ENCODE results near the gene PLCG2.
A peak's percentile ranks its signal among the peaks of the same experiment; 100 is the strongest.

Gene PLCG2

DNA sequence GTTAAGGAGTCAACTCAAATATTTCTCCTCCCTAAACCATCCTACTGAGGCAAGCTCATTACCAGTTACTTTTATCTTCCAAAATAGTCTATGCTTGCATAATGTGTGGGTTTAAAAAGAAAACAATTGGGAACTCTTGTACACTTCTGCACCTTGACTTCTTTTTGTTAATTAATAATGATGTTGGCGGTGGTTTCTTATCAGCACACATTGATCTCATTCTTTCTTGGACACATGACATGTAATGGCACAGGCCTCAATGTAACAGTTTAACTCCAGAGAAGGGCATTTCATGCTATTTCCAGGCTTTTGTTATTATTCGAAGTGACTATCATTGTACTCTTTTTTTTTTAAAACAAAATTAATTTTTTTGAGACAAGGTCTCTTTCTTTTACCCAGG is 7.8 kb downstream of the PLCG2 start:
- CTCF ChIA-PET: interaction anchor here (0.9 to 1.5 kb wide), 8 partner anchors 8 to 99 kb away, joined by 3 to 4 read pairs (median 3); partner anchors contain the start of gene PLCG2
- POLR2A ChIA-PET: interaction anchor here (0.7 kb wide), 1 partner anchor 35 kb away, joined by 3 read pairs; no protein-coding TSS in a partner anchor

DNA sequence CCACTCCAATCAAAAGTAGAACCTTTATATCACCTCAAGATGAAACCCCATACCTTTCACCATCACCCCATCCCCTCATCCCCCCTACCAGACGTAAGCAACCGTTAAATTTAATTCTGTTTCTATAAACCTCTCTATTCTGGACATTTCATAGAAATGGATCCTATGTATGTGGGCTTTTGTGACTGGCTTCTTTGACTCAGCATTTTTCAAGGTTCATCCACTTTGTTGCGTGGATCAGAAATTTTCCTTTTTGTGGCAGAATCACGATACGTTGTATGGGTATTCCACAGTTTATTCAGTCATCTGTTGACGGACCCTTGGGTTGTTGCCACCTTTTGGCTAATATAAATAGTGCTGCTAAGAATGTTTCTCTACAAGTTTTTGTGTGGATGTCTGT is 8.6 kb downstream of the PLCG2 start:
- Histone ChIP-seq H3K27me3 (replicated peaks in 2 of 5; ENCODE audit: control insufficient read depth in 4 of 5, insufficient read depth in 5 of 5, low read length in 4 of 5) (no peaks in the 10 kb centered on the region), H3K9me3 (ENCODE audit: control extremely low read depth in 1 of 5, control insufficient read depth in 4 of 5, insufficient read depth in 2 of 5, low read depth in 1 of 5, low read length in 4 of 5) (no peaks in the 10 kb centered on the region), H3K36me3 (ENCODE audit: control insufficient read depth in 4 of 4, insufficient read depth in 4 of 4, low read length in 3 of 4) (peaks cover 0 to 67% (median 21%) of the 10 kb centered on the region in 4 experiments), H3K4me3 (ENCODE audit: control insufficient read depth in 1 of 7, extremely low read depth in 1 of 7, insufficient read depth in 4 of 7, low read depth in 2 of 7, low read length in 6 of 7) (no peak overlapping the region), H3K4me1 (ENCODE audit: control extremely low read depth in 1 of 4, control insufficient read depth in 4 of 4, insufficient read depth in 4 of 4, low read length in 3 of 4) (peaks cover 4 to 24% (median 16%) of the 10 kb centered on the region in 4 experiments), H3K27ac (ENCODE audit: insufficient read depth in 1 of 2, low read depth in 1 of 2, low read length in 2 of 2, poor library complexity in 1 of 2, severe bottlenecking in 2 of 2) (no peak overlapping the region)
- POLR2A ChIA-PET: no interaction called here
- DNase-seq: no peak
- CTCF ChIA-PET: interaction anchor here (0.9 to 1.8 kb wide), 4 partner anchors 9 to 98 kb away, joined by 3 to 7 read pairs (median 4); partner anchors contain the start of gene PLCG2
- WGBS (ENCODE audit: insufficient coverage): 75% methylated on average over 4 of the region's 6 CpGs

More for the DNA sequence above, 7.8 kb downstream of the PLCG2 start:
- H3K4me3 ChIP-seq (ENCODE audit: control insufficient read depth in 1 of 7, extremely low read depth in 1 of 7, insufficient read depth in 4 of 7, low read depth in 2 of 7, low read length in 6 of 7): no peak overlapping the region
- WGBS (ENCODE audit: insufficient coverage): 100% methylated on average over 1 of the region's 2 CpGs
- DNase-seq: peak in 1 of 3 donors; percentile 18
- H3K9me3 ChIP-seq (ENCODE audit: control extremely low read depth in 1 of 5, control insufficient read depth in 4 of 5, insufficient read depth in 2 of 5, low read depth in 1 of 5, low read length in 4 of 5): no peaks in the 10 kb centered on the region
- peaks cover 0 to 66% (median 20%) of the 10 kb centered on the region in 4 experiments for H3K36me3 ChIP-seq (ENCODE audit: control insufficient read depth in 4 of 4, insufficient read depth in 4 of 4, low read length in 3 of 4)
- no peak overlapping the region for H3K27ac ChIP-seq (ENCODE audit: insufficient read depth in 1 of 2, low read depth in 1 of 2, low read length in 2 of 2, poor library complexity in 1 of 2, severe bottlenecking in 2 of 2)
- no peaks in the 10 kb centered on the region for H3K27me3 ChIP-seq (replicated peaks in 2 of 5; ENCODE audit: control insufficient read depth in 4 of 5, insufficient read depth in 5 of 5, low read length in 4 of 5)
- peaks cover 4 to 29% (median 20%) of the 10 kb centered on the region in 4 experiments for H3K4me1 ChIP-seq (ENCODE audit: control extremely low read depth in 1 of 4, control insufficient read depth in 4 of 4, insufficient read depth in 4 of 4, low read length in 3 of 4)

DNA sequence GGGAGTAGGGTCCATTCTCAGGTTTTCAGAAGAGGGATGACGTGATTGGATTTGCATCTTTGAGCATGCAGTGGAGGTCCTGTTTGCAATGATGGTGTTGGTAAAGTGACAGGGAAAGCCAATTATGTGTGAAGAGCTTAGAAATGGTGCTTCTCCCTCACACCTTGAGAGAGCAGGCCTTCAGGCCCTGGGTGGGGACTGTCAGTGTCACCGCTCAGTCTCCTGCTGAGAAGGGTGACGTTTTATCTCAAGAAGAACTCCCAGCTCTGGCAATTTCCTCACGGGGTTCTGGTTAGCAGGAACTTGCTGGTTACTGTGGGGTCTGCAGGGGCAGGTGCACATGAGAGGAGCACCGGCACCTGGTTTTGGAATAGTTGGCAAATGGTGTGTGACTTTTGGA is 11.2 kb downstream of the PLCG2 start:
- Histone ChIP-seq H3K4me3 (ENCODE audit: control insufficient read depth in 1 of 7, extremely low read depth in 1 of 7, insufficient read depth in 4 of 7, low read depth in 2 of 7, low read length in 6 of 7) (no peak overlapping the region), H3K27me3 (replicated peaks in 2 of 5; ENCODE audit: control insufficient read depth in 4 of 5, insufficient read depth in 5 of 5, low read length in 4 of 5) (no peaks in the 10 kb centered on the region), H3K27ac (ENCODE audit: insufficient read depth in 1 of 2, low read depth in 1 of 2, low read length in 2 of 2, poor library complexity in 1 of 2, severe bottlenecking in 2 of 2) (no peak overlapping the region), H3K36me3 (ENCODE audit: control insufficient read depth in 4 of 4, insufficient read depth in 4 of 4, low read length in 3 of 4) (peaks cover 2 to 69% (median 24%) of the 10 kb centered on the region in 4 experiments), H3K9me3 (ENCODE audit: control extremely low read depth in 1 of 5, control insufficient read depth in 4 of 5, insufficient read depth in 2 of 5, low read depth in 1 of 5, low read length in 4 of 5) (no peaks in the 10 kb centered on the region), H3K4me1 (ENCODE audit: control extremely low read depth in 1 of 4, control insufficient read depth in 4 of 4, insufficient read depth in 4 of 4, low read length in 3 of 4) (peaks cover 0 to 7% (median 5%) of the 10 kb centered on the region in 4 experiments)
- WGBS (ENCODE audit: insufficient coverage): 94% methylated on average over 3 of the region's 5 CpGs
- no peak for DNase-seq
- ChIA-PET CTCF (interaction anchor here (0.7 to 1.4 kb wide), 3 partner anchors 10 to 89 kb away, joined by 3 read pairs; no protein-coding TSS in a partner anchor), POLR2A (no interaction called here)

DNA sequence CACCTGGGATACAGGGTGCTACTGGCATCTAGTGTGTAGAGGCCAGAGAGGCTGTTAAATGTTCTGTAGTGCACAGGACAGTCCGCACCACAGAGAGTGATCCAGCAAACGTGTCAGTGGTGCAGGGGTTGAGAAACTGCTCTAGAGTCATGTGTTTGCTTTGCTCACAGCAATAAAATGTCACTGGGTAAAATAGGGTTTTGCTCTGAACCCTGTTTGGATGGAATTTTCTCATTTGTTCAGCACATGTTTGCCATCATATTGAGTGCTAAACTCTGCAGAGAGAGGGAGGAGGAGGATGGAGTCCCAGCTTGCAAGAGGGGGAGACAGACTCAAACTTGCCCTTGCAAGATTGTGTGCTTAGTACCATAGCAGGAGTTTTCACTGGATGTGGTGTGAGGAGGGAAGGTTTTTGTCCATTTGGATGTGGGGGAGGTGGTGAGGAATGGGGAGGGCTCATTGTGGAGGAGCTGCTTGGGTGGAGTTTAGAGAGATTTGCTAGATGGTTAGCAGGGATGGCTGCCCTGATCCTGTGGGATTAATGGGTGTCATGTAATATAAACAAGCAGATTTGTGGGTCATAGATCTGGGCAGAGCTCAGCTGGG is 11.8 kb downstream of the PLCG2 start:
- no peak overlapping the region for H3K27ac ChIP-seq (ENCODE audit: insufficient read depth in 1 of 2, low read depth in 1 of 2, low read length in 2 of 2, poor library complexity in 1 of 2, severe bottlenecking in 2 of 2)
- peaks cover 0 to 12% (median 11%) of the 10 kb centered on the region in 4 experiments for H3K4me1 ChIP-seq (ENCODE audit: control extremely low read depth in 1 of 4, control insufficient read depth in 4 of 4, insufficient read depth in 4 of 4, low read length in 3 of 4)
- CTCF ChIA-PET: interaction anchor here (0.9 to 1.4 kb wide), 6 partner anchors 9 to 88 kb away, joined by 3 to 4 read pairs (median 4); no protein-coding TSS in a partner anchor
- peaks cover 2 to 65% (median 22%) of the 10 kb centered on the region in 4 experiments for H3K36me3 ChIP-seq (ENCODE audit: control insufficient read depth in 4 of 4, insufficient read depth in 4 of 4, low read length in 3 of 4)
- H3K4me3 ChIP-seq (ENCODE audit: control insufficient read depth in 1 of 7, extremely low read depth in 1 of 7, insufficient read depth in 4 of 7, low read depth in 2 of 7, low read length in 6 of 7): no peak overlapping the region
- 96% methylated on average over 2 of the region's 2 CpGs for WGBS (ENCODE audit: insufficient coverage)
- POLR2A ChIA-PET: interaction anchor here (1.0 to 1.2 kb wide), 2 partner anchors 11 to 32 kb away, joined by 3 to 4 read pairs; no protein-coding TSS in a partner anchor
- no peaks in the 10 kb centered on the region for H3K9me3 ChIP-seq (ENCODE audit: control extremely low read depth in 1 of 5, control insufficient read depth in 4 of 5, insufficient read depth in 2 of 5, low read depth in 1 of 5, low read length in 4 of 5)
- DNase-seq: no peak
- no peaks in the 10 kb centered on the region for H3K27me3 ChIP-seq (replicated peaks in 2 of 5; ENCODE audit: control insufficient read depth in 4 of 5, insufficient read depth in 5 of 5, low read length in 4 of 5)

DNA sequence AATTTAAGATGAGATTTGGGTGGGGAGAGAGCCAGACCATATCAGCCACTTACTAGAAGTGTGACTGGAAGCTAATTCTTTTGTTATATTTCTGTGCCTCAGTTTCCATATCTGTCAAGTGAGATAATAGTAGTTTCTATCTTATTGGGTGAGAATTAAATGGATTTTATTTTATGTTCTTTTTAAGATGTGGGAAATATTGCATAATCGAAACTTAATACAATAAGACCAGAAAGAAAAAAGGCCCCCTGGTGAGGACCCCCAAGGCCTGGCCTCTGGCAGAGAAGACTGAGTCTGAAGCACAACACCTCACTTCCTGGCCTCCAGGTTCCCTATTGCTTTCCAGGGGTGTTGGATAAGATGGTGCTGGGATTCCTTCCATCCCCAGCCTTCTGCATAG is 13.7 kb downstream of the PLCG2 start:
- Histone ChIP-seq H3K27ac (ENCODE audit: insufficient read depth in 1 of 2, low read depth in 1 of 2, low read length in 2 of 2, poor library complexity in 1 of 2, severe bottlenecking in 2 of 2) (no peak overlapping the region), H3K4me1 (ENCODE audit: control extremely low read depth in 1 of 4, control insufficient read depth in 4 of 4, insufficient read depth in 4 of 4, low read length in 3 of 4) (peaks cover 8 to 26% (median 25%) of the 10 kb centered on the region in 4 experiments), H3K4me3 (ENCODE audit: control insufficient read depth in 1 of 7, extremely low read depth in 1 of 7, insufficient read depth in 4 of 7, low read depth in 2 of 7, low read length in 6 of 7) (no peak overlapping the region), H3K36me3 (ENCODE audit: control insufficient read depth in 4 of 4, insufficient read depth in 4 of 4, low read length in 3 of 4) (peaks cover 2 to 46% (median 15%) of the 10 kb centered on the region in 4 experiments), H3K27me3 (replicated peaks in 2 of 5; ENCODE audit: control insufficient read depth in 4 of 5, insufficient read depth in 5 of 5, low read length in 4 of 5) (no peaks in the 10 kb centered on the region), H3K9me3 (ENCODE audit: control extremely low read depth in 1 of 5, control insufficient read depth in 4 of 5, insufficient read depth in 2 of 5, low read depth in 1 of 5, low read length in 4 of 5) (no peaks in the 10 kb centered on the region)
- DNase-seq: no peak
- CTCF ChIA-PET: interaction anchor here (1.0 kb wide), 1 partner anchor 12 kb away, joined by 3 read pairs; no protein-coding TSS in a partner anchor
- POLR2A ChIA-PET: no interaction called here
- WGBS (ENCODE audit: insufficient coverage): no CpG with 5 or more reads among the region's 1 CpG

DNA sequence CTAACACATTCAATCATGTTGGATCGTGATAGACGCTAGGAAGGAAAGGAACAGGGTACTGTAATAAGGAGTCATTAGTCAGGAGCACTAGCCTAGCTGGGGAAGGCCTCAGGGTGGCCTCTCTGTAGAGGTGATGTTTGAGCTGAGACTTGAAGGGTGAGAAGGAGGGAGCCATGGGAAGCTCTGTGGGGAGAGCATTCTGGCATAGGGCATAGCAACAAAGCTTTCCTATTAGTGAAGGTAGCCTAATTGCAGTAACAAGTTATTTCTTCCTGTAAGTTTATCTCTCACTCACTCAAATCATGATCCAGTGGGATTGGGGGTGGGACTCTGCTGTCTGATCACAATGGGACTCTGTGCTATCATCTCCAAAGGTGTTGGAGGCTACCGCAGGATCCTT is 16.1 kb downstream of the PLCG2 start:
- Histone ChIP-seq H3K27me3 (replicated peaks in 2 of 5; ENCODE audit: control insufficient read depth in 4 of 5, insufficient read depth in 5 of 5, low read length in 4 of 5) (no peaks in the 10 kb centered on the region), H3K36me3 (ENCODE audit: control insufficient read depth in 4 of 4, insufficient read depth in 4 of 4, low read length in 3 of 4) (peaks cover 2 to 25% (median 5%) of the 10 kb centered on the region in 4 experiments), H3K9me3 (ENCODE audit: control extremely low read depth in 1 of 5, control insufficient read depth in 4 of 5, insufficient read depth in 2 of 5, low read depth in 1 of 5, low read length in 4 of 5) (no peaks in the 10 kb centered on the region), H3K4me3 (ENCODE audit: control insufficient read depth in 1 of 7, extremely low read depth in 1 of 7, insufficient read depth in 4 of 7, low read depth in 2 of 7, low read length in 6 of 7) (no peak overlapping the region), H3K27ac (ENCODE audit: insufficient read depth in 1 of 2, low read depth in 1 of 2, low read length in 2 of 2, poor library complexity in 1 of 2, severe bottlenecking in 2 of 2) (no peak overlapping the region), H3K4me1 (ENCODE audit: control extremely low read depth in 1 of 4, control insufficient read depth in 4 of 4, insufficient read depth in 4 of 4, low read length in 3 of 4) (peaks cover 18 to 43% (median 42%) of the 10 kb centered on the region in 4 experiments)
- WGBS (ENCODE audit: insufficient coverage): 100% methylated on average over 2 of the region's 3 CpGs
- POLR2A ChIA-PET: no interaction called here
- CTCF ChIA-PET: interaction anchor here (0.5 to 1.3 kb wide), 2 partner anchors 10 to 15 kb away, joined by 3 to 5 read pairs; no protein-coding TSS in a partner anchor
- DNase-seq: no peak

DNA sequence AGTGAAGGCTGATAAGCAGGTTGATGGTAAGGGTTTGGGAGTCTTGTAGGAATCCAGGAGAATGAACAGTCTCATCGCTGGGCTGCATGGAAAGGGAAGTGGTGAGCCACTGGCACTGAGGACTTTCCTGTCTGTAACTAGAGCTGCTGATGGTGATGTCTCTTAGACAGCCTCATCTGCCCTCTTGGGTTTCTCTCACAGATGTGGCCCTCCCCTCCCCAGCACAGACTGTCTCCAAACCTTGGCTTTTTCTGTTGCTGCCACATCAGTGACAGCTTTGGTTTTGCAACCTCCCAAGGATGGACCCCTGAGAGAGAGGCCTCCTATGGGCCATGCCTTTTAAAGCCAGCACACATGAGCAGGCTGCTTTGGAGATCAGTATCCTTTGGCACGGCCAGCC is 16.9 kb downstream of the PLCG2 start:
- POLR2A ChIA-PET: no interaction called here
- Histone ChIP-seq H3K4me1 (ENCODE audit: control extremely low read depth in 1 of 4, control insufficient read depth in 4 of 4, insufficient read depth in 4 of 4, low read length in 3 of 4) (peaks cover 18 to 43% (median 42%) of the 10 kb centered on the region in 4 experiments), H3K27ac (ENCODE audit: insufficient read depth in 1 of 2, low read depth in 1 of 2, low read length in 2 of 2, poor library complexity in 1 of 2, severe bottlenecking in 2 of 2) (no peak overlapping the region), H3K9me3 (ENCODE audit: control extremely low read depth in 1 of 5, control insufficient read depth in 4 of 5, insufficient read depth in 2 of 5, low read depth in 1 of 5, low read length in 4 of 5) (no peaks in the 10 kb centered on the region), H3K36me3 (ENCODE audit: control insufficient read depth in 4 of 4, insufficient read depth in 4 of 4, low read length in 3 of 4) (peaks cover 2 to 17% (median 5%) of the 10 kb centered on the region in 4 experiments), H3K4me3 (ENCODE audit: control insufficient read depth in 1 of 7, extremely low read depth in 1 of 7, insufficient read depth in 4 of 7, low read depth in 2 of 7, low read length in 6 of 7) (peak overlapping the region in 1 of 7 experiments; percentile 6), H3K27me3 (replicated peaks in 2 of 5; ENCODE audit: control insufficient read depth in 4 of 5, insufficient read depth in 5 of 5, low read length in 4 of 5) (no peaks in the 10 kb centered on the region)
- CTCF ChIA-PET: interaction anchor here (1.1 to 1.4 kb wide), 3 partner anchors 9 to 36 kb away, joined by 3 to 5 read pairs (median 3); no protein-coding TSS in a partner anchor
- peak in 2 of 3 donors; percentile 52 to 59 for DNase-seq
- 42% methylated on average over 2 of the region's 2 CpGs for WGBS (ENCODE audit: insufficient coverage)

All from common myeloid progenitor, CD34-positive (primary cell).